Ascending aorta (tissue), 2 donors: ENCODE measurements around the gene ZSCAN26. TPM values are rescaled to one million over a fixed set of nuclear protein-coding genes. Genes with fewer than 3 reads are reported as not detected.
A peak's percentile ranks its signal among the peaks of the same experiment; 100 is the strongest.

Experiments
- DNase-seq, 2 donors: peaks; one replicate each; pipeline ENCODE4 v3.0.0-alpha.2; 2019; ENCODE audit warnings: low spot score in 2 of 2
- H3K27ac ChIP-seq, 2 donors: fragments of 200-600 bp; sonication (generic); one replicate each; pipeline ENCODE4 v1.5.1; 2016 to 2017; ENCODE audit warnings: mild to moderate bottlenecking in 1 of 2
- H3K27me3 ChIP-seq: fragments of 200-600 bp; sonication (generic); one replicate; pipeline ENCODE4 v1.5.1; 2017
- H3K36me3 ChIP-seq, 2 donors: fragments of 200-600 bp; sonication (generic); one replicate each; pipeline ENCODE4 v1.5.1; 2016
- H3K4me1 ChIP-seq, 2 donors: fragments of 200-600 bp; sonication (generic); one replicate each; pipeline ENCODE4 v1.5.1; 2016 to 2017; ENCODE audit warnings: mild to moderate bottlenecking in 1 of 2
- H3K4me3 ChIP-seq, 2 donors: fragments of 200-600 bp; sonication (generic); one replicate each; pipeline ENCODE4 v1.5.1; 2016 to 2017; ENCODE audit warnings: mild to moderate bottlenecking in 1 of 2
- H3K9me3 ChIP-seq, 2 donors: fragments of 200-600 bp; sonication (generic); one replicate each; pipeline ENCODE4 v1.5.1; 2016
- intact Hi-C: fragments of 100-400 bp; cut with DNase I; formaldehyde crosslinking; loops from one replicate; pipeline ENCODE4 v1.15.1; 2023
- total RNA-seq: library from RNA; depleted of rRNA; stranded (reverse); fragments of >200 nt; gene quantifications from one replicate; pipeline ENCODE4 v1.1.0, GENCODE V29; 2016
- TF ChIP-seq, protein P1 (sequence below), 3 experiments: fragments of 200-600 bp in 2 of 3; fragments of 450-650 bp in 1 of 3; sonication (generic) in 2 of 3; IDR thresholded peaks; one replicate each; pipeline ENCODE4 v1.5.1; 2016 to 2019; ENCODE audit warnings: antibody characterized with exemption in 3 of 3, mild to moderate bottlenecking in 1 of 3, moderate library complexity in 1 of 3

ZSCAN26 gene
- 2.6 TPM for total RNA-seq

DNA sequence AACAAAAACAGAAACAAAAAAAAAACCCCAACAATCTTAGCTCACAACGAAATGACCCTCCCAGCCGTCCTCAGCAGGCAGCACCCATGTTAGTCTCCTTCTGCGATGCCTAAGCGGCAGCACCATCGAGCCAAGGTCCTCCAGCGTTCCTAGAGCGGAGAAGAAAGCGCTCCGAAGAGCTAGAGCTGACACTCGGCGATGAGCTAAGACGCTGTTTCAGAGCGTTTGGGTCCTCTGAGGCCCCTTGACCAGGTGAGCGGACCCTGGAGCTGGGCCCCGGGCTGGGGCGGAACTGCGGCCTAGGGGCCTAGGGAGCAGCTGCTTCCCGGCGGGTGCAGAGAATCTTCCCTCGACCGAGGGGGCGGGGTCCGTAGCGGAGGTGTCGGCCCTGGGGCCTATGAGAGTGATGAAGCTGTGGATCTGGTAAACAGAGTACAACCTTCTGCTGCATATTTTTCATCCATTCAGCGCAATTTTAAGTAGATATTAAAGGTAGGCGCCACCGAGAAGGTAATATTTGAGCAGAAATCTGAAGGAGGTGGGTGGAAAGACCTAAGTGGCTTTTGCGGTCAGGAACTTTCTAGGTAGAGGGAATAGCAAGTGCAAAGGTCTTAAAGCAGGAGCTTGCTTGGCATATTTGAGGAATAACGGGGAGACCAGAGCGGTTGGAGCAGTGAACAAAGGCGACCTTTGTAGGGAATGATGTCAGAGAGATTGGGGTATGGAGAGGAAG lies at the start of gene ZSCAN26:
Gene ZSCAN26, plus strand, starts transcription at position 182 of the 733 bp plus-strand sequence. CDS start 4,777 bp downstream, outside the sequence.
- DNase-seq, result peak; percentile 21 to 89
- Histone ChIP-seq H3K4me3 (peak within 1 kb of the TSS; percentile 70 to 80), H3K36me3 (peaks cover 3 to 5% of the 10 kb centered on the region in 2 donors), H3K27ac (peak within 1 kb of the TSS; percentile 76 to 82), H3K27me3 (no peaks in the 10 kb centered on the region), H3K9me3 (no peaks in the 10 kb centered on the region), H3K4me1 (peaks cover 0 to 15% of the 10 kb centered on the region in 2 donors)
- TF ChIP-seq, protein P1, sequence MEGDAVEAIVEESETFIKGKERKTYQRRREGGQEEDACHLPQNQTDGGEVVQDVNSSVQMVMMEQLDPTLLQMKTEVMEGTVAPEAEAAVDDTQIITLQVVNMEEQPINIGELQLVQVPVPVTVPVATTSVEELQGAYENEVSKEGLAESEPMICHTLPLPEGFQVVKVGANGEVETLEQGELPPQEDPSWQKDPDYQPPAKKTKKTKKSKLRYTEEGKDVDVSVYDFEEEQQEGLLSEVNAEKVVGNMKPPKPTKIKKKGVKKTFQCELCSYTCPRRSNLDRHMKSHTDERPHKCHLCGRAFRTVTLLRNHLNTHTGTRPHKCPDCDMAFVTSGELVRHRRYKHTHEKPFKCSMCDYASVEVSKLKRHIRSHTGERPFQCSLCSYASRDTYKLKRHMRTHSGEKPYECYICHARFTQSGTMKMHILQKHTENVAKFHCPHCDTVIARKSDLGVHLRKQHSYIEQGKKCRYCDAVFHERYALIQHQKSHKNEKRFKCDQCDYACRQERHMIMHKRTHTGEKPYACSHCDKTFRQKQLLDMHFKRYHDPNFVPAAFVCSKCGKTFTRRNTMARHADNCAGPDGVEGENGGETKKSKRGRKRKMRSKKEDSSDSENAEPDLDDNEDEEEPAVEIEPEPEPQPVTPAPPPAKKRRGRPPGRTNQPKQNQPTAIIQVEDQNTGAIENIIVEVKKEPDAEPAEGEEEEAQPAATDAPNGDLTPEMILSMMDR (IDR thresholded peaks at IDR 0.05), result no peak
- intact Hi-C loops, result loop anchor here (2.0 to 10.0 kb wide), 6 partner anchors 40 to 1798 kb away; partner anchors contain the start of genes POLR1H, PPP1R11, ZNF165 and ZSCAN9

DNA sequence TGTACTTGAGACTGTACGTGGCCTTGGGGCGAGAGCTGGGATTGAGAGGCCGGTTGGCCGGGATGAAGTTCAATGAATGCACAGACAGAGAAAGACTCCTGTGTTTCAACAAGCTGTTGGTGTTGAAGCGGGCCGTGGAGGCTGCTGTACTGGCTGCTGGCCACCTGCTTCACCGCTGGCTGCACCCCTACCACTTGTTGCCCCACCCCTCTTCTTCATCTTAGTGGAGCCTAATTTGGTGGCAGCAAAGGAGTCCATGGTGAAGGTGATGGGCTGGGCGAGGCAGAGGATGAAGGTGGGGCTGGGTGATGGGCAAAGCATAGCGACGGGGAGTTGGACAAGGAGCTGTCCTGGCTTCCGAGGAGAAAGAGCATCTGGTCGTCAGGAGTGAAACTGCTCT lies 49.1 kb upstream of the ZSCAN26 start:
- no peaks in the 10 kb centered on the region for H3K36me3 ChIP-seq
- H3K4me3 ChIP-seq, result peak overlapping the region in 1 of 2 donors; percentile 86
- peaks cover 0 to 3% of the 10 kb centered on the region in 2 donors for H3K4me1 ChIP-seq
- intact Hi-C loops, result loop anchor here (5.0 kb wide), 1 partner anchor 136 kb away; the partner anchor contains the start of gene ZNF165
- DNase-seq, result no peak
- no peaks in the 10 kb centered on the region for H3K9me3 ChIP-seq
- TF ChIP-seq, protein P1 (IDR thresholded peaks at IDR 0.05), result no peak
- H3K27ac ChIP-seq, result no peak overlapping the region
- H3K27me3 ChIP-seq, result no peaks in the 10 kb centered on the region

DNA sequence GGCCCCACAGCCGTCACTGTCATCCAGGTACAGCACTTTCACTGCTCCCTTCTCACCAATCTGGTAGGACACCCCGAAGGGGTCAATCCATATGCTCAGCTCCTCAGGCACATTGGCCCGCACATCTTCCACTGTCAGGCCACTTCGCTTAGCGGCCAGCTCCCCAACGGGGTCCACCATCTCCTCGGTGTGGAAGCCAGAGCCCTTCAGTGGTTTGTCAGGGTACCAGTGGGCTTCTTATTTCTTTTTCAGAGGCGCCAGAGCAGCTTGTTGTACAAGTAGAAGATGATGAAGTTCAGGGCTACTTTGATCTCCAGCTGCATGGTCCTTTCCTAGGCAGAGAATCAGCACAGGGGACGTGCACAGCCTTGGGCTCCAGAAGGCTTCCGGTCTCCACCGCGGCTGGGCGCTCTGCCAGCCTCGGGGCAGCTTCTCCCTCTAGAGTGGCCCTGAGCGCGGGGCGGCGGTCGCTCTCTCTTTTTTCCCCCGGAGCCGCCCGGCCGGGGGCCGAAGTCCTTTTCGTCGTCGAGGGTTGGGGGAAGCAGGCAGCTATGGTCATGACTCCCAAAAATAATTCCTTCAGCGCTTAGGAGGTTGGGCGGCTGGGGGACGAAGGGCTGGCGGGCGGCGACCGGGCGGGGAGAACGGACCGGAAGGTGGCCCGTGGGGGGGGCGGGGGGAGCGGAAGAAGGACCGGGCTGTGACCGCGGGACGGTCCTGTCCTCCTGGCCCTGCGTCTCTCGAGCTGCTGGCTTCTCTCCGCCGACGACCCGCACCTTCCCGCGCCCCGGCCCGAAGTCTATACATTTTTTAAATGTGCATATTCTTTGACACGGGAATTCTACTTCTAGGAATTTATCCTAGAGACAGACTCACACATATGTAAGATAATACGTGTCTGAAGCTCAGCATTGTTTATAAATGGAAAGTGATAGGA lies 48.4 kb upstream of the ZSCAN26 start:
- Histone ChIP-seq H3K4me3 (peak overlapping the region; percentile 59 to 86), H3K27me3 (no peaks in the 10 kb centered on the region), H3K9me3 (no peaks in the 10 kb centered on the region), H3K27ac (peak overlapping the region; percentile 57 to 63), H3K4me1 (peaks cover 0 to 3% of the 10 kb centered on the region in 2 donors), H3K36me3 (no peaks in the 10 kb centered on the region)
- TF ChIP-seq, protein P1 (IDR thresholded peaks at IDR 0.05), result no peak
- intact Hi-C loops, result loop anchor here (5.0 kb wide), 1 partner anchor 136 kb away; the partner anchor contains the start of gene ZNF165
- DNase-seq, result peak in 1 of 2 donors; percentile 78

DNA sequence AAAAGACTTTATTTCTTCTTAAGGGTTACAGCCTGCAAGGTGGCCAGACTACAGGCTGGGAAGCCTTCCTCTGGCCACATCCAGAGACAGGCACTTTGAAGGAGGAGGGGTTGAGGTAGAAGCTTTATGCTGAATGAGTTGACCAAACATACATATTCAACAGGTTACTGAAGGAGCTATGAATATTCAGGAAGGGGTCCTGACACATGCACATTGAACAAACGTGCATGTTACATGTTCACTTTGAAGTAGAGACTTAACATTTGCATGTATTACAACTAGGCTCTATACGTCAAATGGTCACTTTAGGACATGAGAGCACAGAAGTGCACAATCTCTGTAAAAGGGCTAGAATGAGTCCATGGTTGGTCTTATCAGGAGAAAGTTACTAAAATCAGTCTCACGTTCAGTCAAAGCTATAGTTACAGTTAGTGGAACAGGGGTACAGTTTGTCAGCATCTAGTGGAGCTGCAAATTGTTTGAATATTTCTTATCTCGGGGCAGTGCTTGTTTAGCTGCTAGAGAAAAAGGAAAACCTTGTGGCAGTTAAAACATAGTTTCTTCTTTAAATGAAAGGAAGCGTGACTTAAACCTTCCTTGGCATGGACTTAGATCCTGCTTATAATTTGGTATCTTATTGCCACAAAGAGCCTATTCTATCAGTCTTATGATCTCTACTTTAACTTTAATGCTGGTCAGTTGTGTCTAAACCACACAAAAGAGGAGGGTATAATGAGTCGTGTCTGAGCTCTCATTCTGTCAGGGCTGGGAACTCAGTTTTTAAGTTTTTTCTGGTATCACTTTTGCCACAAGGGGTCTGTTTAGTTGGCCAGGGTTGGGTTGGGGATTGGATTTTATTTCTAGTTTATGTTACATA lies 46.4 kb upstream of the ZSCAN26 start:
- TF ChIP-seq, protein P1 (IDR thresholded peaks at IDR 0.05), result no peak
- intact Hi-C loops, result loop anchor here (10.0 kb wide), 1 partner anchor 316 kb away; no protein-coding TSS in a partner anchor
- no peak overlapping the region for H3K4me3 ChIP-seq
- DNase-seq, result no peak
- H3K27me3 ChIP-seq, result no peaks in the 10 kb centered on the region
- no peaks in the 10 kb centered on the region for H3K9me3 ChIP-seq
- H3K27ac ChIP-seq, result no peak overlapping the region
- H3K36me3 ChIP-seq, result no peaks in the 10 kb centered on the region
- peaks cover 0 to 7% of the 10 kb centered on the region in 2 donors for H3K4me1 ChIP-seq
